GM12864 (cell line): ENCODE results near the gene CABP4.

Source experiments
- DNase-seq: peaks from one replicate; pipeline ENCODE4 v3.0.0-alpha.2; 2011; ENCODE audit warnings: low read depth
- H3K4me3 ChIP-seq: 2 replicates; pipeline ENCODE4 v1.5.1; 2011; ENCODE audit warnings: mild to moderate bottlenecking, low read depth, low read length, control low read depth
- CTCF ChIP-seq: IDR thresholded peaks from 2 replicates; pipeline ENCODE4 v1.5.1; 2011; ENCODE audit warnings: low read depth, mild to moderate bottlenecking, moderate library complexity, low read length, control low read depth, inconsistent platforms; ENCODE audit errors: missing control alignments

CABP4 gene

GRCh38 chr11:67437082-67437808, 17.9 kb upstream of the CABP4 start, which contains the start of gene PTPRCAP:
Gene PTPRCAP (minus strand): TSS chr11:67437682. CDS start chr11:67437619, 63 bp downstream.
- H3K4me3 ChIP-seq, result peak within 1 kb of the TSS; percentile 87
- DNase-seq, result no peak
- no peak for TF ChIP-seq CTCF

- TF ChIP-seq CTCF, result no peak
- H3K4me3 ChIP-seq, result peak overlapping the region; percentile 87
- DNase-seq, result no peak
Measured at GRCh38 chr11:67437809-67438157, 17.4 kb upstream of the CABP4 start.

GRCh38 chr11:67438158-67438902, 16.8 kb upstream of the CABP4 start:
- no peak for DNase-seq
- TF ChIP-seq CTCF, result peak; percentile 1
- H3K4me3 ChIP-seq, result peak overlapping the region; percentile 87

GRCh38 chr11:67439321-67440228, 15.6 kb upstream of the CABP4 start:
- H3K4me3 ChIP-seq, result peak overlapping the region; percentile 87
- DNase-seq, result no peak
- TF ChIP-seq CTCF, result no peak

GRCh38 chr11:67440229-67441097, 14.7 kb upstream of the CABP4 start:
- no peak for TF ChIP-seq CTCF
- no peak overlapping the region for H3K4me3 ChIP-seq
- DNase-seq, result no peak

- TF ChIP-seq CTCF, result no peak
- DNase-seq, result no peak
- no peak overlapping the region for H3K4me3 ChIP-seq
Measured at GRCh38 chr11:67441098-67441563, 14.0 kb upstream of the CABP4 start.
